Neuronal stem cell (in vitro differentiated cells): ENCODE results near the gene CUBN.

ENCODE experiments used
- DNase-seq: peaks from one replicate; pipeline ENCODE4 v3.0.0-alpha.2; 2013; ENCODE audit warnings: low spot score
- H2AFZ ChIP-seq: one replicate; pipeline ENCODE4 v1.6.1; 2013; ENCODE audit warnings: mild to moderate bottlenecking, low read length, inconsistent platforms
- H2AK5ac ChIP-seq: 2 replicates; pipeline ENCODE4 v1.6.1; 2013; ENCODE audit warnings: low read depth, mild to moderate bottlenecking, inconsistent platforms, low read length, moderate library complexity, mixed read lengths
- H2BK120ac ChIP-seq: 2 replicates; pipeline ENCODE4 v1.6.1; 2013; ENCODE audit warnings: low read depth, mild to moderate bottlenecking, inconsistent platforms, low read length, moderate library complexity, mixed read lengths
- H2BK12ac ChIP-seq: one replicate; pipeline ENCODE4 v1.6.1; 2013; ENCODE audit warnings: low read length, inconsistent platforms
- H2BK15ac ChIP-seq: 2 replicates; pipeline ENCODE4 v1.6.1; 2013; ENCODE audit warnings: mild to moderate bottlenecking, low read length, inconsistent platforms, mixed read lengths
- H2BK5ac ChIP-seq: one replicate; pipeline ENCODE4 v1.6.1; 2013; ENCODE audit warnings: inconsistent platforms, mild to moderate bottlenecking, low read length, moderate library complexity
- H3K14ac ChIP-seq: one replicate; pipeline ENCODE4 v1.6.1; 2013; ENCODE audit warnings: low read length, inconsistent platforms
- H3K18ac ChIP-seq: 2 replicates; pipeline ENCODE4 v1.6.1; 2013; ENCODE audit warnings: low read length, inconsistent platforms
- H3K23ac ChIP-seq: 2 replicates; pipeline ENCODE4 v1.6.1; 2013; ENCODE audit warnings: low read depth, mild to moderate bottlenecking, mixed read lengths, low read length, inconsistent platforms; ENCODE audit not compliant: poor library complexity
- H3K27ac ChIP-seq: replicated peaks from 3 replicates; pipeline ENCODE4 v1.5.1; 2013; ENCODE audit warnings: low read length, inconsistent platforms
- H3K27me3 ChIP-seq, 3 experiments: 2 replicates each; pipeline ENCODE4 v1.6.1; 2013; ENCODE audit warnings: low read length in 3 of 3, mild to moderate bottlenecking in 2 of 3, inconsistent platforms in 1 of 3, low read depth in 1 of 3, mixed read lengths in 1 of 3, moderate library complexity in 1 of 3; ENCODE audit not compliant: control insufficient read depth in 3 of 3, insufficient read depth in 3 of 3
- H3K36me3 ChIP-seq, 2 donors: replicated peaks in 1 of 2; 2 replicates each; pipeline ENCODE4 v1.6.1; 2013; ENCODE audit warnings: low read length in 2 of 2; ENCODE audit not compliant: control insufficient read depth in 2 of 2, insufficient read depth in 2 of 2
- H3K4ac ChIP-seq: 2 replicates; pipeline ENCODE4 v1.6.1; 2013; ENCODE audit warnings: inconsistent platforms, mild to moderate bottlenecking, low read length, moderate library complexity
- H3K4me1 ChIP-seq, 2 donors: 1 replicate in 1 of 2; 2 replicates in 1 of 2; pipeline ENCODE4 v1.6.1; 2013; ENCODE audit warnings: low read length in 2 of 2, low read depth in 1 of 2; ENCODE audit not compliant: control insufficient read depth in 2 of 2, insufficient read depth in 1 of 2
- H3K4me2 ChIP-seq: one replicate; pipeline ENCODE4 v1.6.1; 2013; ENCODE audit warnings: mild to moderate bottlenecking, low read length, inconsistent platforms; ENCODE audit not compliant: insufficient read depth, poor library complexity, severe bottlenecking
- H3K4me3 ChIP-seq, 2 donors: 2 replicates each; pipeline ENCODE4 v1.5.1; 2013; ENCODE audit warnings: low read length in 2 of 2, mild to moderate bottlenecking in 2 of 2, inconsistent platforms in 1 of 2, moderate library complexity in 1 of 2
- H3K79me1 ChIP-seq: one replicate; pipeline ENCODE4 v1.6.1; 2013; ENCODE audit warnings: low read depth, mild to moderate bottlenecking, inconsistent platforms, low read length, moderate library complexity
- H3K9ac ChIP-seq: one replicate; pipeline ENCODE4 v1.6.1; 2013; ENCODE audit warnings: mild to moderate bottlenecking, low read depth, low read length, inconsistent platforms; ENCODE audit not compliant: poor library complexity
- H3K9me3 ChIP-seq, 2 donors: replicated peaks in 1 of 2; 2 replicates each; pipeline versions ENCODE3 to v1.6.1; 2013; ENCODE audit warnings: low read length in 2 of 2, mild to moderate bottlenecking in 2 of 2, inconsistent platforms in 1 of 2, low read depth in 1 of 2, mixed read lengths in 1 of 2, moderate library complexity in 1 of 2; ENCODE audit not compliant: control insufficient read depth in 2 of 2, insufficient read depth in 1 of 2
- H4K8ac ChIP-seq: one replicate; pipeline ENCODE4 v1.6.1; 2013; ENCODE audit warnings: low read depth, mild to moderate bottlenecking, inconsistent platforms, low read length, moderate library complexity
- H4K91ac ChIP-seq: one replicate; pipeline ENCODE4 v1.6.1; 2013; ENCODE audit warnings: low read length, low read depth, mild to moderate bottlenecking, inconsistent platforms; ENCODE audit not compliant: poor library complexity
- WGBS, 2 donors: extraction: QIAGEN DNeasy Blood & Tissue Kit; methylation state at CpG; one replicate each; pipeline ENCODE4 v1.1.7; 2013; ENCODE audit warnings: missing lambda C conversion rate in 2 of 2, mixed read lengths in 1 of 2; ENCODE audit not compliant: insufficient read length in 2 of 2, insufficient replicate concordance in 1 of 2; ENCODE audit errors: extremely low coverage in 2 of 2; 5-methylcytosine and 5-hydroxymethylcytosine counted together

The CUBN gene

GRCh38 chr10:17088118-17088806 lies 41.3 kb downstream of the CUBN start:
- Histone ChIP-seq H3K4me3 (no peak overlapping the region), H3K36me3 (no peaks in the 10 kb centered on the region), H3K79me1 (no peaks in the 10 kb centered on the region), H4K91ac (no peak overlapping the region), H3K9ac (no peak overlapping the region), H4K8ac (no peak overlapping the region), H3K9me3 (peaks cover 0 to 10% of the 10 kb centered on the region in 2 donors), H3K4me2 (no peak overlapping the region), H2BK12ac (no peak overlapping the region), H3K14ac (no peak overlapping the region), H3K18ac (no peak overlapping the region), H2BK5ac (no peak overlapping the region), H2AFZ (no peak overlapping the region), H3K27ac (no peak overlapping the region), H2BK15ac (no peak overlapping the region), H2BK120ac (no peak overlapping the region), H3K23ac (no peak overlapping the region), H2AK5ac (no peak overlapping the region), H3K27me3 (no peaks in the 10 kb centered on the region), H3K4me1 (peaks cover 0 to 6% of the 10 kb centered on the region in 2 donors), H3K4ac (no peak overlapping the region)
- DNase-seq = no peak
- WGBS, 2 donors = no CpG with 5 or more reads among the region's 5 CpGs

GRCh38 chr10:17086865-17087367 lies 42.7 kb downstream of the CUBN start:
- H3K4me3 ChIP-seq = no peak overlapping the region
- no CpG with 5 or more reads among the region's 3 CpGs for WGBS, 2 donors

GRCh38 chr10:17085011-17085725 lies 44.4 kb downstream of the CUBN start:
- Histone ChIP-seq H2BK15ac (no peak overlapping the region), H2BK120ac (no peak overlapping the region), H3K9ac (no peak overlapping the region), H3K36me3 (no peaks in the 10 kb centered on the region), H2BK5ac (no peak overlapping the region), H3K23ac (no peak overlapping the region), H3K14ac (no peak overlapping the region), H3K4me1 (no peaks in the 10 kb centered on the region), H3K4me3 (no peak overlapping the region), H3K79me1 (no peaks in the 10 kb centered on the region), H2AFZ (no peak overlapping the region), H4K91ac (no peak overlapping the region), H3K27me3 (no peaks in the 10 kb centered on the region), H4K8ac (no peak overlapping the region), H3K27ac (no peak overlapping the region), H2AK5ac (no peak overlapping the region), H3K9me3 (peaks cover 0 to 5% of the 10 kb centered on the region in 2 donors), H2BK12ac (no peak overlapping the region), H3K4me2 (no peak overlapping the region), H3K18ac (no peak overlapping the region), H3K4ac (no peak overlapping the region)
- no peak for DNase-seq
- no CpG with 5 or more reads among the region's 4 CpGs for WGBS, 2 donors

More at GRCh38 chr10:17086865-17087367, 42.7 kb downstream of the CUBN start:
- Histone ChIP-seq H3K4me2 (no peak overlapping the region), H3K27ac (no peak overlapping the region), H3K14ac (no peak overlapping the region), H2AK5ac (no peak overlapping the region), H2BK5ac (no peak overlapping the region), H3K18ac (no peak overlapping the region), H3K79me1 (no peaks in the 10 kb centered on the region), H3K4me1 (no peaks in the 10 kb centered on the region), H3K9me3 (peaks cover 0 to 10% of the 10 kb centered on the region in 2 donors), H2BK15ac (no peak overlapping the region), H3K4ac (no peak overlapping the region), H3K36me3 (no peaks in the 10 kb centered on the region), H3K9ac (no peak overlapping the region), H4K8ac (no peak overlapping the region), H2BK12ac (no peak overlapping the region), H4K91ac (no peak overlapping the region), H2BK120ac (no peak overlapping the region), H3K23ac (no peak overlapping the region), H2AFZ (no peak overlapping the region), H3K27me3 (no peaks in the 10 kb centered on the region)
- DNase-seq = no peak

GRCh38 chr10:17084258-17084657 lies 45.4 kb downstream of the CUBN start:
- Histone ChIP-seq H2AFZ (no peak overlapping the region), H3K9ac (no peak overlapping the region), H3K4me3 (no peak overlapping the region), H4K91ac (no peak overlapping the region), H3K23ac (no peak overlapping the region), H3K4me1 (peaks cover 2 to 5% of the 10 kb centered on the region in 2 donors), H3K27ac (no peak overlapping the region), H3K9me3 (peaks cover 0 to 5% of the 10 kb centered on the region in 2 donors), H3K36me3 (no peaks in the 10 kb centered on the region), H3K4me2 (no peak overlapping the region), H3K27me3 (no peaks in the 10 kb centered on the region), H3K4ac (no peak overlapping the region), H2BK12ac (no peak overlapping the region), H2BK15ac (no peak overlapping the region), H3K14ac (no peak overlapping the region), H2BK5ac (no peak overlapping the region), H3K18ac (no peak overlapping the region), H2AK5ac (no peak overlapping the region), H3K79me1 (no peaks in the 10 kb centered on the region), H4K8ac (no peak overlapping the region), H2BK120ac (no peak overlapping the region)
- no peak for DNase-seq
- no CpG with 5 or more reads among the region's 6 CpGs for WGBS, 2 donors
